Neuronal stem cell (in vitro differentiated cells): ENCODE data around the gene OSCP1.

Experiments used
- DNase-seq: peaks from one replicate; pipeline ENCODE4 v3.0.0-alpha.2; 2013; ENCODE audit warnings: low spot score
- H2AFZ ChIP-seq: one replicate; pipeline ENCODE4 v1.6.1; 2013; ENCODE audit warnings: mild to moderate bottlenecking, low read length, inconsistent platforms
- H2AK5ac ChIP-seq: 2 replicates; pipeline ENCODE4 v1.6.1; 2013; ENCODE audit warnings: low read depth, mild to moderate bottlenecking, inconsistent platforms, low read length, moderate library complexity, mixed read lengths
- H2BK120ac ChIP-seq: 2 replicates; pipeline ENCODE4 v1.6.1; 2013; ENCODE audit warnings: low read depth, mild to moderate bottlenecking, inconsistent platforms, low read length, moderate library complexity, mixed read lengths
- H2BK12ac ChIP-seq: one replicate; pipeline ENCODE4 v1.6.1; 2013; ENCODE audit warnings: low read length, inconsistent platforms
- H2BK15ac ChIP-seq: 2 replicates; pipeline ENCODE4 v1.6.1; 2013; ENCODE audit warnings: mild to moderate bottlenecking, low read length, inconsistent platforms, mixed read lengths
- H2BK5ac ChIP-seq: one replicate; pipeline ENCODE4 v1.6.1; 2013; ENCODE audit warnings: inconsistent platforms, mild to moderate bottlenecking, low read length, moderate library complexity
- H3K14ac ChIP-seq: one replicate; pipeline ENCODE4 v1.6.1; 2013; ENCODE audit warnings: low read length, inconsistent platforms
- H3K18ac ChIP-seq: 2 replicates; pipeline ENCODE4 v1.6.1; 2013; ENCODE audit warnings: low read length, inconsistent platforms
- H3K23ac ChIP-seq: 2 replicates; pipeline ENCODE4 v1.6.1; 2013; ENCODE audit warnings: low read depth, mild to moderate bottlenecking, mixed read lengths, low read length, inconsistent platforms; ENCODE audit not compliant: poor library complexity
- H3K27ac ChIP-seq: replicated peaks from 3 replicates; pipeline ENCODE4 v1.5.1; 2013; ENCODE audit warnings: low read length, inconsistent platforms
- H3K27me3 ChIP-seq, 3 experiments: 2 replicates each; pipeline ENCODE4 v1.6.1; 2013; ENCODE audit warnings: low read length in 3 of 3, mild to moderate bottlenecking in 2 of 3, inconsistent platforms in 1 of 3, low read depth in 1 of 3, mixed read lengths in 1 of 3, moderate library complexity in 1 of 3; ENCODE audit not compliant: control insufficient read depth in 3 of 3, insufficient read depth in 3 of 3
- H3K36me3 ChIP-seq, 2 donors: replicated peaks in 1 of 2; 2 replicates each; pipeline ENCODE4 v1.6.1; 2013; ENCODE audit warnings: low read length in 2 of 2; ENCODE audit not compliant: control insufficient read depth in 2 of 2, insufficient read depth in 2 of 2
- H3K4ac ChIP-seq: 2 replicates; pipeline ENCODE4 v1.6.1; 2013; ENCODE audit warnings: inconsistent platforms, mild to moderate bottlenecking, low read length, moderate library complexity
- H3K4me1 ChIP-seq, 2 donors: 1 replicate in 1 of 2; 2 replicates in 1 of 2; pipeline ENCODE4 v1.6.1; 2013; ENCODE audit warnings: low read length in 2 of 2, low read depth in 1 of 2; ENCODE audit not compliant: control insufficient read depth in 2 of 2, insufficient read depth in 1 of 2
- H3K4me2 ChIP-seq: one replicate; pipeline ENCODE4 v1.6.1; 2013; ENCODE audit warnings: mild to moderate bottlenecking, low read length, inconsistent platforms; ENCODE audit not compliant: insufficient read depth, poor library complexity, severe bottlenecking
- H3K4me3 ChIP-seq, 2 donors: 2 replicates each; pipeline ENCODE4 v1.5.1; 2013; ENCODE audit warnings: low read length in 2 of 2, mild to moderate bottlenecking in 2 of 2, inconsistent platforms in 1 of 2, moderate library complexity in 1 of 2
- H3K79me1 ChIP-seq: one replicate; pipeline ENCODE4 v1.6.1; 2013; ENCODE audit warnings: low read depth, mild to moderate bottlenecking, inconsistent platforms, low read length, moderate library complexity
- H3K9ac ChIP-seq: one replicate; pipeline ENCODE4 v1.6.1; 2013; ENCODE audit warnings: mild to moderate bottlenecking, low read depth, low read length, inconsistent platforms; ENCODE audit not compliant: poor library complexity
- H3K9me3 ChIP-seq, 2 donors: replicated peaks in 1 of 2; 2 replicates each; pipeline versions ENCODE3 to v1.6.1; 2013; ENCODE audit warnings: low read length in 2 of 2, mild to moderate bottlenecking in 2 of 2, inconsistent platforms in 1 of 2, low read depth in 1 of 2, mixed read lengths in 1 of 2, moderate library complexity in 1 of 2; ENCODE audit not compliant: control insufficient read depth in 2 of 2, insufficient read depth in 1 of 2
- H4K8ac ChIP-seq: one replicate; pipeline ENCODE4 v1.6.1; 2013; ENCODE audit warnings: low read depth, mild to moderate bottlenecking, inconsistent platforms, low read length, moderate library complexity
- H4K91ac ChIP-seq: one replicate; pipeline ENCODE4 v1.6.1; 2013; ENCODE audit warnings: low read length, low read depth, mild to moderate bottlenecking, inconsistent platforms; ENCODE audit not compliant: poor library complexity
- WGBS, 2 donors: extraction: QIAGEN DNeasy Blood & Tissue Kit; methylation state at CpG; one replicate each; pipeline ENCODE4 v1.1.7; 2013; ENCODE audit warnings: missing lambda C conversion rate in 2 of 2, mixed read lengths in 1 of 2; ENCODE audit not compliant: insufficient read length in 2 of 2, insufficient replicate concordance in 1 of 2; ENCODE audit errors: extremely low coverage in 2 of 2; 5-methylcytosine and 5-hydroxymethylcytosine counted together

Gene OSCP1

GRCh38 chr1:36486439-36487335 is 36.4 kb upstream of the OSCP1 start:
- Histone ChIP-seq H2BK120ac (no peak overlapping the region), H3K79me1 (no peaks in the 10 kb centered on the region)
- DNase-seq = no peak

GRCh38 chr1:36486093-36486438 is 35.8 kb upstream of the OSCP1 start:
- no peak overlapping the region for H3K27ac ChIP-seq
- H2AK5ac ChIP-seq = no peak overlapping the region
- H3K4me1 ChIP-seq = peaks cover 5 to 14% of the 10 kb centered on the region in 2 donors
- no peak overlapping the region for H4K8ac ChIP-seq
- H3K4me3 ChIP-seq = no peak overlapping the region
- H3K9me3 ChIP-seq = no peaks in the 10 kb centered on the region
- no peak overlapping the region for H3K23ac ChIP-seq
- H3K36me3 ChIP-seq = no peaks in the 10 kb centered on the region
- no peak overlapping the region for H3K4ac ChIP-seq
- no peak overlapping the region for H2BK5ac ChIP-seq
- peaks cover 0 to 11% (median 0%) of the 10 kb centered on the region in 3 experiments for H3K27me3 ChIP-seq
- H3K4me2 ChIP-seq = no peak overlapping the region
- no CpG with 5 or more reads among the region's 2 CpGs for WGBS, 2 donors
- no peak overlapping the region for H3K18ac ChIP-seq
- H2BK15ac ChIP-seq = no peak overlapping the region
- no peak overlapping the region for H3K9ac ChIP-seq
- no peak overlapping the region for H4K91ac ChIP-seq
- no peak overlapping the region for H3K14ac ChIP-seq
- no peaks in the 10 kb centered on the region for H3K79me1 ChIP-seq
- no peak overlapping the region for H2AFZ ChIP-seq
- no peak overlapping the region for H2BK120ac ChIP-seq
- DNase-seq = no peak
- H2BK12ac ChIP-seq = no peak overlapping the region

More at GRCh38 chr1:36486439-36487335, 36.4 kb upstream of the OSCP1 start:
- Histone ChIP-seq H4K8ac (no peak overlapping the region), H2BK5ac (no peak overlapping the region), H3K36me3 (no peaks in the 10 kb centered on the region), H3K9me3 (no peaks in the 10 kb centered on the region), H2BK15ac (no peak overlapping the region), H4K91ac (no peak overlapping the region), H3K14ac (no peak overlapping the region), H3K23ac (no peak overlapping the region), H3K4ac (no peak overlapping the region), H3K4me2 (no peak overlapping the region), H2AFZ (no peak overlapping the region), H3K18ac (peak overlapping the region; percentile 74), H3K4me1 (peaks cover 4 to 13% of the 10 kb centered on the region in 2 donors), H3K9ac (no peak overlapping the region), H2BK12ac (no peak overlapping the region), H2AK5ac (peak overlapping the region; percentile 57), H3K27me3 (peaks cover 0 to 10% (median 0%) of the 10 kb centered on the region in 3 experiments), H3K27ac (no peak overlapping the region), H3K4me3 (no peak overlapping the region)
- WGBS, 2 donors = no CpG with 5 or more reads among the region's 17 CpGs

GRCh38 chr1:36484099-36484498 is 33.8 kb upstream of the OSCP1 start:
- peaks cover 0 to 24% (median 0%) of the 10 kb centered on the region in 3 experiments for H3K27me3 ChIP-seq
- H3K18ac ChIP-seq = no peak overlapping the region
- H3K23ac ChIP-seq = no peak overlapping the region
- H2AFZ ChIP-seq = no peak overlapping the region
- WGBS, 2 donors = no CpG with 5 or more reads among the region's 2 CpGs
- H4K8ac ChIP-seq = no peak overlapping the region
- no peak overlapping the region for H3K4me2 ChIP-seq
- H3K4me3 ChIP-seq = no peak overlapping the region
- no peak overlapping the region for H4K91ac ChIP-seq
- no peak overlapping the region for H3K9ac ChIP-seq
- H3K4me1 ChIP-seq = peaks cover 5 to 14% of the 10 kb centered on the region in 2 donors
- no peak overlapping the region for H2BK5ac ChIP-seq
- DNase-seq = no peak
- H2BK120ac ChIP-seq = no peak overlapping the region
- no peaks in the 10 kb centered on the region for H3K79me1 ChIP-seq
- H3K4ac ChIP-seq = no peak overlapping the region
- H2BK15ac ChIP-seq = no peak overlapping the region
- no peak overlapping the region for H3K27ac ChIP-seq
- H2AK5ac ChIP-seq = no peak overlapping the region
- H3K36me3 ChIP-seq = no peaks in the 10 kb centered on the region
- no peaks in the 10 kb centered on the region for H3K9me3 ChIP-seq
- no peak overlapping the region for H2BK12ac ChIP-seq
- no peak overlapping the region for H3K14ac ChIP-seq

- Histone ChIP-seq H2BK12ac (no peak within 1 kb of the TSS), H3K23ac (peak within 1 kb of the TSS; percentile 12), H2AFZ (peak within 1 kb of the TSS; percentile 80), H3K4me3 (no peak within 1 kb of the TSS), H2BK120ac (peak within 1 kb of the TSS; percentile 64), H3K4me2 (no peak within 1 kb of the TSS), H3K4me1 (peaks cover 5 to 14% of the 10 kb centered on the region in 2 donors), H2BK15ac (peak within 1 kb of the TSS; percentile 71), H3K79me1 (no peaks in the 10 kb centered on the region), H3K9ac (no peak within 1 kb of the TSS), H3K4ac (no peak within 1 kb of the TSS), H2AK5ac (peak within 1 kb of the TSS; percentile 48), H3K27ac (no peak within 1 kb of the TSS), H3K36me3 (no peaks in the 10 kb centered on the region), H3K27me3 (peaks cover 0 to 22% (median 0%) of the 10 kb centered on the region in 3 experiments), H4K91ac (peak within 1 kb of the TSS; percentile 57), H4K8ac (no peak within 1 kb of the TSS), H3K14ac (no peak within 1 kb of the TSS), H3K9me3 (no peaks in the 10 kb centered on the region), H3K18ac (peak within 1 kb of the TSS; percentile 93), H2BK5ac (no peak within 1 kb of the TSS)
- WGBS, 2 donors = no CpG with 5 or more reads among the region's 13 CpGs
- DNase-seq = no peak
Observed at GRCh38 chr1:36482724-36483388, 32.6 kb upstream of the OSCP1 start, which contains the start of gene CSF3R. Gene CSF3R, minus strand, starts transcription at chr1:36482913. Its CDS starts 3,417 bp downstream, at chr1:36479496.
